Brain microvascular endothelial cell (primary cell): Measurements from ENCODE around the gene TCF12.
A peak's percentile ranks its signal among the peaks of the same experiment; 100 is the strongest.

ENCODE experiments used
- DNase-seq: peaks from one replicate; pipeline ENCODE4 v3.0.0-alpha.2; 2020
- H3K27ac ChIP-seq: fragments of 250-450 bp; sonication (Bioruptor Pico); 2 replicates; pipeline ENCODE4 v1.5.1; 2020; ENCODE audit warnings: mild to moderate bottlenecking, moderate library complexity
- H3K27me3 ChIP-seq: fragments of 250-450 bp; sonication (Bioruptor Pico); replicated peaks from 2 replicates; pipeline ENCODE4 v1.5.1; 2020; ENCODE audit warnings: mild to moderate bottlenecking
- H3K36me3 ChIP-seq: fragments of 250-450 bp; sonication (Bioruptor Pico); replicated peaks from 2 replicates; pipeline ENCODE4 v1.5.1; 2020; ENCODE audit warnings: mild to moderate bottlenecking
- H3K4me3 ChIP-seq: 2 replicates; pipeline ENCODE4 v1.5.1; 2011; ENCODE audit warnings: low read depth, mild to moderate bottlenecking, control low read depth, low read length, moderate library complexity
- in situ Hi-C: cut with HindIII; loops from 2 replicates; pipeline ENCODE4 v1.10.0; 2017; ENCODE audit warnings: low sequenced_read_pairs, low pct_ligation_motif_present
- TF ChIP-seq, protein P1 (sequence below): IDR thresholded peaks from 2 replicates; pipeline ENCODE4 v1.5.1; 2011; ENCODE audit warnings: low read depth, mild to moderate bottlenecking, moderate library complexity, low read length, control low read depth, inconsistent platforms; ENCODE audit errors: missing control alignments

The TCF12 gene

DNA sequence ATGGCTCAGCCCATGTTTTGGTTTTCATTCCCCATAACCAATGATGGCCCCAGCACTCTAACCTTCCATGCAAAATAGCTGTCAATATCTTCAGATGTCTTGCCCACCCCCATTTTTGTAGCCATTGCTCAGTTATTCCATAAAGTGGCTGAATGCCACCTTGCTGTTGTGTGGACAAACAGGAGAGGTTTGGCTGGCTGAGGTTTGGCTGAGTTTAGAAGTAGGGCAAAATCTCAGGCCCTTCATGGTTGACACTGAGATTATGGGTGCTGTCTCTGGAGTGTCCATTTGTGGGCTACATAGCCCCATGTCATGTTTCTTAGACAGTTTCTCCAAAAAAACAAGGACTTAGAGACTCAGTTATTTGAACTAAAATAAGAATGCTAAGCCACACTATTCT is 96.9 kb downstream of the TCF12 start:
- TF ChIP-seq, protein P1, sequence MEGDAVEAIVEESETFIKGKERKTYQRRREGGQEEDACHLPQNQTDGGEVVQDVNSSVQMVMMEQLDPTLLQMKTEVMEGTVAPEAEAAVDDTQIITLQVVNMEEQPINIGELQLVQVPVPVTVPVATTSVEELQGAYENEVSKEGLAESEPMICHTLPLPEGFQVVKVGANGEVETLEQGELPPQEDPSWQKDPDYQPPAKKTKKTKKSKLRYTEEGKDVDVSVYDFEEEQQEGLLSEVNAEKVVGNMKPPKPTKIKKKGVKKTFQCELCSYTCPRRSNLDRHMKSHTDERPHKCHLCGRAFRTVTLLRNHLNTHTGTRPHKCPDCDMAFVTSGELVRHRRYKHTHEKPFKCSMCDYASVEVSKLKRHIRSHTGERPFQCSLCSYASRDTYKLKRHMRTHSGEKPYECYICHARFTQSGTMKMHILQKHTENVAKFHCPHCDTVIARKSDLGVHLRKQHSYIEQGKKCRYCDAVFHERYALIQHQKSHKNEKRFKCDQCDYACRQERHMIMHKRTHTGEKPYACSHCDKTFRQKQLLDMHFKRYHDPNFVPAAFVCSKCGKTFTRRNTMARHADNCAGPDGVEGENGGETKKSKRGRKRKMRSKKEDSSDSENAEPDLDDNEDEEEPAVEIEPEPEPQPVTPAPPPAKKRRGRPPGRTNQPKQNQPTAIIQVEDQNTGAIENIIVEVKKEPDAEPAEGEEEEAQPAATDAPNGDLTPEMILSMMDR, result no peak
- no peaks in the 10 kb centered on the region for H3K36me3 ChIP-seq
- DNase-seq, result no peak
- no peaks in the 10 kb centered on the region for H3K27me3 ChIP-seq
- H3K4me3 ChIP-seq, result no peak overlapping the region
- no peak overlapping the region for H3K27ac ChIP-seq
- in situ Hi-C loops, result no loop called here

DNA sequence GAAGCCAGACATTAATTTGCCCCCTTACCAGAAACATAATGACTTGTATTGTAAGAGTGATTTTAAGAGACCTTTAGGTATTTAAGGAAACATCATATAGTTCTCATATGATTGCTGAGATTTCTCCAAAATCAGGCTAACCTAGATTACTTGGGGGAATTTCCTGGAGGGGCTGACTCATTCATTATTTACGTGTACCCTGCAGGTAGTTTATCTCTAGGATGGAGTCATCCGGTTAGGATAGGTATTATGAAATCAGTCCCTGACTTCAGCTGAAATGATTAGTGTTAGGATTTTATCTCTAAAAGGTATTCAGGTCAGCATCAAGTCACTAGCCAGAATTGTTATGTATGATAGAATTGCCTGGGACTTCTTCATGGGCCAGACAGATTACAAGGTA is 97.5 kb downstream of the TCF12 start:
- Histone ChIP-seq H3K36me3 (no peaks in the 10 kb centered on the region), H3K27me3 (no peaks in the 10 kb centered on the region), H3K4me3 (no peak overlapping the region), H3K27ac (no peak overlapping the region)
- in situ Hi-C loops, result no loop called here
- no peak for DNase-seq
- TF ChIP-seq, protein P1, result no peak

DNA sequence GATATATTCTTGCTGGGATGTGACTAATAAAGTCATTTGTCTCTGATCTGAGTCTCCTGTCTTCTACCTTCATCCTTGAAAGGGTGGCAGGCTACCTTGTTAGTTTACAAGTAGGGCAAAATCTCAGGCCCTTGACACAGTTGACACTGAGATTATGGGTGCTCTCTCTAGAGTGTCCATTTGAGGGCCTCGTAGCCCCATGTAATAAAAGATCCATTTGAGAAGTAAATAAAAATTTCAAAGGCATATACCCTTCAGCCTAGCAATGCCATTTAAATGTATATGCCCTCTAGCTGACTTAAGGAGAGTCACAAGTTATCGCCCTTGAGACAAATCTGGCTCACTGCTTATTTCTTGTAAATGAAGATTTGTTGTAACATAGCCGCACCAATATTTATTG is 98.6 kb downstream of the TCF12 start:
- Histone ChIP-seq H3K27ac (no peak overlapping the region), H3K36me3 (no peaks in the 10 kb centered on the region), H3K27me3 (no peaks in the 10 kb centered on the region), H3K4me3 (no peak overlapping the region)
- TF ChIP-seq, protein P1, result peak; percentile 32
- in situ Hi-C loops, result no loop called here
- DNase-seq, result no peak

DNA sequence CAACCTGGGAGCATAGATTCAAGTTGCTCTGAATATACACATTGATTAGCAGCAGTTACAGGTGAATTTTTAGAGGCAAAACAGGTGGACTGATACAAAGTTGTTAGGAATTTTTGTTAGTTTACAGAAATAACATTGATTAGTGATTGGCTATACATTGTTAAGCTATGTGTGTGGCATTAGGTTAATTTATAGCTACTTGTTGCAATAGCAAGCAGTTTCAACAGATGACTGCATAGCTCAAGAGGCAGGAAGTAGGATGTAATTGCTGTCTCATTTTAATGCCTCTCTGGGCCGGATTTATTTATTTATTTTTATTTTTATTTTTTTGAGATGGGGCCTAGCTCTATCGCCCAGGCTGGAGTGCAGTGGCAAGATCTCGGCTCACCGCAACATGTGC is 99.7 kb downstream of the TCF12 start:
- DNase-seq, result no peak
- Histone ChIP-seq H3K4me3 (no peak overlapping the region), H3K27me3 (no peaks in the 10 kb centered on the region), H3K36me3 (no peaks in the 10 kb centered on the region), H3K27ac (no peak overlapping the region)
- in situ Hi-C loops, result no loop called here
- TF ChIP-seq, protein P1, result no peak

DNA sequence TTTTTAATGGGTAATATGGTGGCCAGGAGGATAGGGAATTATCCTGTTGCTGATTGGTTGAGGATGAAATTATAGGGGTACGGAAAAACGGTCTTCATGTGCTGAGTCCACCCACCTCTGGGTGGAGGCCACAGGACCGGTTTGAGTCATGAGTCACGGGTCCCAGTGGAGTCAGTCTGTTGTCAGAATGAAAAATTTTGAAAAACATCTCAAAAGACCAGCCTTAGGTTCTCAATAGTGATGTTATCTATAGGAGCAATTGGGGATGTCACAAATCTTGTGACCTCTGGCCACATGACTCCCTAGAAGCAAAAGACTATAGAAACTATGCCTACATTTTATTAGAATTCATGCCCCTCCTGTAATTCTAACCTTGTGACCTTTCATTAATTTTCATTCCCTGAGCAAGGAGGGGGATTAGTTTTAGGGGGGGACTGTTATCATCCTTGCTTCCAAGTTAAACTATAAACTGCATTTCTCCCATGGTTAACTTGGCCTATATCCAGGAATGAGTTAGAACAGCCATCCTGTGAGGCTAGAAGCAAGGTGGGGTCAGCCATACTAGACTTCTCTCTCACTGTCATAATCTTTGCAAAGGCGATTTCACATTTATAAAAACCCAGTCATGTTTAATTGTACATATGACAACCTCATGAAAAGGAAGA is 101.2 kb downstream of the TCF12 start:
- TF ChIP-seq, protein P1, result no peak
- peak; percentile 41 for DNase-seq
- H3K36me3 ChIP-seq, result no peaks in the 10 kb centered on the region
- in situ Hi-C loops, result no loop called here
- H3K27me3 ChIP-seq, result no peaks in the 10 kb centered on the region
- no peak overlapping the region for H3K4me3 ChIP-seq
- peak overlapping the region; percentile 45 for H3K27ac ChIP-seq

DNA sequence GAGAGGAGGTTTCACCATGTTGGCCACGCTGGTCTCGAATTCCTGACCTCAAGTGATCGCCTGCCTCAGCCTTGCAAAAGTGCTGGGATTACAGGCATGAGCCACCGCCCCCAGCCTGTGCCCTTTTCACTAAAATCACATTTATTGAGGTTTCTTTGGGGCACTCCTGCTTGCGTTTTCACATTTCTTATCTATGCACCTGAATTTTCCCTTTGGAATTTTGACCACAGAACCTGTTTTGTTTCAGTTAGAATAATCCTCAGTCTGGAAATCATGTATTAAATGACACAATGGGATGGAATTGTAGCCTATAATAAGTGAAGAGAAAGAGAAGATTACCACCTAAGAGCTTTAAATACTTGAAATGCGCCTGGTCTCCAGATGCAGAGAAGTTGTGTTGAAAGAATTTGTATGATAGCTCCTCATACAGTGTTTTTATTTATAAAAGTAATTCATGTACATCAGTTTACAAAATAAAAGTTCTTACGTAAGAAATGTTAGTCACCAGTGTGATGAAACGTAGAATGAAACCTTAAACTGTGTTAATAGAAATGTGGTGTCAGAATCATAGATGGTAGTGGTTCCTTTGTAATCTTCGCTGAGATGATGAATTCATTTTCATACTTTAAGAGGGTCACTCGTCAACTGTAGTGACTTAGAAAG is 107.0 kb downstream of the TCF12 start:
- H3K27ac ChIP-seq, result no peak overlapping the region
- H3K27me3 ChIP-seq, result no peaks in the 10 kb centered on the region
- no peak overlapping the region for H3K4me3 ChIP-seq
- in situ Hi-C loops, result no loop called here
- TF ChIP-seq, protein P1, result no peak
- no peaks in the 10 kb centered on the region for H3K36me3 ChIP-seq
- no peak for DNase-seq
